Raji (cell line): Measurements from ENCODE around the gene MARCHF10.

ENCODE experiments used
- POLR2A ChIP-seq: IDR thresholded peaks from 2 replicates; pipeline ENCODE4 v1.6.1; 2011; ENCODE audit warnings: low read depth, low read length, control low read depth; ENCODE audit not compliant: insufficient read depth

Gene MARCHF10

DNA sequence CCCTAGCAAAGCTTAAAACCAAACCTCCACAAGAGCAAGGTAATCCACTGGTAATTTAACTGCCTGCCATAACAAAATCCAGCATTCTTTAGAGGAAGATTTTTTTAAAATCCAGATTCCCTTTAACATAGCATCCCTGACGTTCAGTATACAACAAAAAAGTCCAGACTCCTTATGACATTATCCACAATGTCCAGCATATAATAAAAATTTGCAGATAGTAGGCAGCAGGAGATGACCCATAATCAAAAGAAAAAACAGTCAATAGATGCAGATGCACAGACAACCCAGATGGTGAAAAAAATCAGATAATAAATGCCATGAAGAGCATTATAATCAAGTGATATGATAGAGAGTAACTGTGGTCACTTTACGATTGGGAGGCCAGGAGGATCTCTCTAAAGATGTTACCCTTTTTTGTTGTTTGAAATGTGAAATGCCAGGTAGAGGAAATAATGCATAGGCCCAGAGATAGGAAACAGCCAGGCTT lies 147.4 kb downstream of the MARCHF10 start:
- TF ChIP-seq POLR2A = no peak

GRCh38 chr17:62658136-62658920 lies 149.8 kb downstream of the MARCHF10 start:
- no peak for TF ChIP-seq POLR2A

DNA sequence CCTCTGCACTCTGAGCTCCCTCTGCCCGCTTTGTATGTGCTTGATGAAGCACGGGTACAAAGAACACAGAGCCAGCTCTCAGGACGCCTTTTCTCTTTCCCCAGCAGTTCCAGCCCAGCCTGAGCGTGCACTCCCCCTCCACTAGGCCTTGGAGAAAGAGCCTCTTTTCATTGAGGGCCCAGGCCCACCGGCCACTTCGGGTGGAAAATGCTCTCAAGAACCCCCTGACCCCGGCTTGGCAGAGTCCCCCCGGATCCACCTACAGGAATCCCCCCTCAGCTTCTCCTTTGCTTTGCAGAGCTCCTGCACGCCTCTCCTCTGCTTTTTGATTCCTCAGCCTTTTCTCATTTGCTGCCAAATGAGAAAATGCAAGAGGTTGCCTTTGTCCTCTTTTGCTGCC lies 150.4 kb downstream of the MARCHF10 start:
- TF ChIP-seq POLR2A = no peak

DNA sequence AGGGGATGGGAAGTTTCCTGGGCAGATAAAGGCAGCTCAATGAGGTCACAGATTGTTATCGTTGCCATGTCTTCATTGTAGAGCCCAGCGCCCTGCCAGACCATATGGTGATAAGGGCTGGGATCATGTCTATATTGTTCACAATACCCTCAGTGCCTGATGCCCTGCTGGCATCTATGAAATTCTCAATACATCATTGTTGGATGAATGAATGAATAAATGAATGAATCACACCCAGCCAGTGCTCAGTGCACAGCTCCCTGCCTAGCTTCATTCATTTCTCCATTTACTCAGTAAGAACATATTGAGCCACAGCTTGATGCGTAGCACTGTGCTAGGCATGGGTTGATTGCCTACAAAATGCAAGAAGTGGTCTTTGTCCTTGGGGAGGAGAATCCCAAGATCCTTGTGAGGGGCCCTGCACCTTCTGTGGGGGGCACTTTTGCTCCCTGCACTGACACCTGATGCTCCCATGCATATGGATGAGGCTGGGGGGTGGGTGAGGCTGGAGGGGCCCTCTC lies 150.9 kb downstream of the MARCHF10 start:
- TF ChIP-seq POLR2A = no peak

GRCh38 chr17:62656446-62656845 lies 151.7 kb downstream of the MARCHF10 start:
- TF ChIP-seq POLR2A = no peak

- no peak for TF ChIP-seq POLR2A
These were observed 152.5 kb downstream of the MARCHF10 start for GRCh38 chr17:62655656-62656055.

GRCh38 chr17:62653826-62654761 lies 154.0 kb downstream of the MARCHF10 start:
- no peak for TF ChIP-seq POLR2A

- no peak for TF ChIP-seq POLR2A
These were observed 154.9 kb downstream of the MARCHF10 start for GRCh38 chr17:62653002-62653825.

DNA sequence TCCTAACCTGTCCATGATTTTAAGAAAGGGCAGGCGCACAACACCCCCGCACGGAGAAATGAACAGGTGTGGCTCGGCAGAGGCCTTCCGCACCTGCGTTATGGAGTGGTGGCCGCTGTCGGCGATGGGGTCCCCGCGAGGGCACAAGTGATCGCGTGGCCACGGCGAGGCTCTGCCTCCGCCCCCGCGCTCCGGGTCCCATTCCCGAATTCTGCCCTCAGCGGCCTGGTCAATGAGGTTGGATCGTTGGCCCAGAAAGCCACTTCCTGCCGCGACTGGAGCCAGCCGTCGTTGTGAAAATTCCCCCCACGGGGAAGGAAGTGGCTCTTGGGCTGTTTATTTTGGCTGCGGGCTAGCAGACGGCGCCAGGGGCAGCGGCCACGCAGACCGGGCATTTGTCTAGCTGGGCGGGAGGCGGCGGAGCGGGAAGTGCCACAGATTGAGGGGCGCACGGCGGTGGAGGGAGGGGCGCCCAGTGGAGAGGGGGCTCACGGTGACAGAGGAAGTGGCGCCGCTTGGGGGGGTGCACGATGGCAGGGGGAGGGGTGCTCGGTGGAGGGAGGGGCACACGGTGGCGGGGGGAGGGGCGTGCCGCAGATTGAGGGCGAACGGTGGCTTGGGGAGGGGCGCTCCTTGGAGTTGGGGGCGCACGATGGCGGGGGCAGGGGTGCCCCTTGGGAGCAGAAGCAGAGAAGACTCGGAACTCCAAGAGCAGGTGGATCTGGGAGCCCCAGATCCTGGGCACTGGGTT lies 155.7 kb downstream of the MARCHF10 start:
- TF ChIP-seq POLR2A = no peak
